Renal cortical epithelial cell (primary cell): ENCODE results near the gene FLT4. TPM values are rescaled to one million over a fixed set of nuclear protein-coding genes. Genes with fewer than 3 reads are reported as not detected.

ENCODE experiments used
- DNase-seq: peaks from one replicate; pipeline ENCODE4 v3.0.0-alpha.2; 2011; ENCODE audit warnings: low read depth
- total RNA-seq: library from RNA; depleted of rRNA; stranded (reverse); fragments of >200 nt; gene quantifications from 2 replicates; pipeline ENCODE4 v1.2.3, GENCODE V29; 2014

The FLT4 gene
- total RNA-seq, 1 donor from 2014 or later: 0.55 TPM

DNA sequence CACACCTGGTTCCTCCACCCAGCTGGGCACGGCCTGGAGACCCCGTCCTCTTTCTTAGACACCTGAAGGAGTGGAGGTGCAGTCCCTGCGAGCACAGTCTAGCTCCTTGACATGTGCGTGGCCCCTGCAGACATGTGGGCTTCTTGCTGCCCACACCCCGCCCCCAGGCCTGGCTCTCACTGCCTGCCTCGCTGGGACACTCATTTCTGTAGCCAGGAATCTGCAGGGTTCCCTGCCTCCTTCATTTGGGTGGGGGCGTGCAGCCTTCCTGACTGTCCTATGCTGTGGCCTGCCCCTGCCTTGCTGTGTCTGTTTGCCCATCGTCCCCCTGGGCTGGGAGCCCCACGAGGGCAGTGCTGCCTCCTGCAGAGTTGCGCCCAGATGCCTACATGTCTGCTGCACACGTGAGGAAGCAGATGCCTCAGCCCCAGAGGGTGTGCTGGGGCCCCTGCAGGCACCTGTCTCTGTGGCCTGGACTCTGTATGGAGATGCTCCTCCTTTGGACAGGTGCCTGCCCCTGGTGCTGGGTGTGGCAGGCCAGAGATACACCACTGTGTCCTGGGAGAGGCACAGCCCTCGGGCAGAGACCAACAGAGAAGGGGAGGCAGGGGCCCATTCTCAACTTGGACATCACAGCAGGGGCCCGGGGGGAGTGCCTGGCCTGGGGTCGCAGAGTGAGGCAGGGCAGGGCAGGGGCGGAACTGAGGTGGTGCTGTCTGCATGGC is 22.6 kb downstream of the FLT4 start:
- no peak for DNase-seq

DNA sequence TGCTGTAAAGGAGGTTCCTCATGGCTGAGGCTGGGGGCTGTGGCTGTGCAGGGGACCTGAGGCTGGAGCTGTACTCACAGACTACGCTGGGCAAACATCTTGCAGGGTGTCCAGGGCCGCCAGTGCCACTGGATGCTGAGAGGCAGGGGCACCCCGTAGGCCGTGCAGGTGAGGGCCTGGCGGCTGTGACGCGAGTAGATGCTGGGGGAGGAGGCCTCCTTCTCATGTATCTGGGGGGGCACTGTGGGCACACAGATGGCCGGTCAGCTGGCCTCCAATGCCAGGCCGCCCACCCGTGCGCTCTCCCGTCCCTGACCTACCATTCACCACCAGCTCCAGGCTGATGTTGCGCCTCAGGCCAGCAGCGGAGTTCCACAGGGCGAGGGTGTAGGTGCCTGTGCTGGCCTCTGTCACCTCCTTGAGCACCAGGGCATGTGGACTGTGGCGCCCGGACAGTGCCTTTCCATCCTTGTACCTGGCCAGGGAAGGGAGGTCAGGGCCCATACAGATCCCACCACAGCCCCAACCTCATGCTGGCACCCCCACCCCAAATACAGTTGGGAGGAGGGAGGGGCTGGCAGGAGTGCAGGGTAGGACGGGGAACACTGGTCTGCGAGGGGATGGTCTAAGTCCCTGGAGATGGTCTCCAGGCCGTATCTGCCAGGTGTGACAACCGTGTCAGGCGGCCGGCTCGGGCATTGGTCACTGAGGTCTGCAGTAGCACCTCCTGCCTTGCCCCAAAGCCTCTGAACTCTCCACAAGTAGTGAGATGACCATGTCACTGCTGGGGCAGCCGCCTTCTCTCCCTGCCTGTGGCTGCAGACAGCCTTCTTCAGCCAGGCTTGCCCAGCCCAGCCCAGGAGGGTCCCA is 23.4 kb downstream of the FLT4 start:
- no peak for DNase-seq

DNA sequence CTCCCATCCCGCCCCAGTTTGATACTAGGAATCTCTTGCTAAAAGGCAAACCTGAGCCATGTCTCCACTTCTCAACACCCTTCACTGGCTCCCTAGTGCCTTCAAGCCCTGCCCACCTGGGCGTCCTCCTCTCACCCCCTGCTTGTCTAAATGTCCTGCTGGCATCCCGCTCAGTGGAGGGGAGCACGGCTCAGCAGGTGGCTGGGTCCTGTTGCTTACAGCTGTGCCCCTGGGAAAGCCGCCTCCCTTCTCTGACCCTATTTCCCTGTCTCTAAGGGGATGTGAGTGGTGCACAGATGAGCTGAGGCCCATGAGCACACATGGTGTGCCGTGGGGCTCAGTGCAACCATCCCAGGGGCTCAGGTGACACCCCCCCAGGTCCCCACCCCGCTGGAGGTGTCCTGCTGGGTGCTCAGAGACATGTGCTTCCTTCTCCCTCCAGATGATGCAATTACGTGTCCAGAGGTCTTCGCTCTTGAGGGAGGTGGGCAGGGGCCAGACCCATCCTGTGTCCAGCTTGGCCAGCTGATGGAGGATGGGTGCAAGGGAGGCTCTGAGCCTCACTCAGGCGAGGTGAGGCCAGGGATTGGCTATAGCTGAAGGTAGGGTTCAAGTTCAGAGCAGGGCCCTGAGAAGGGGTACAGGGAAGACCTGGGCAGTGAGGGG is 24.1 kb downstream of the FLT4 start:
- DNase-seq: no peak

DNA sequence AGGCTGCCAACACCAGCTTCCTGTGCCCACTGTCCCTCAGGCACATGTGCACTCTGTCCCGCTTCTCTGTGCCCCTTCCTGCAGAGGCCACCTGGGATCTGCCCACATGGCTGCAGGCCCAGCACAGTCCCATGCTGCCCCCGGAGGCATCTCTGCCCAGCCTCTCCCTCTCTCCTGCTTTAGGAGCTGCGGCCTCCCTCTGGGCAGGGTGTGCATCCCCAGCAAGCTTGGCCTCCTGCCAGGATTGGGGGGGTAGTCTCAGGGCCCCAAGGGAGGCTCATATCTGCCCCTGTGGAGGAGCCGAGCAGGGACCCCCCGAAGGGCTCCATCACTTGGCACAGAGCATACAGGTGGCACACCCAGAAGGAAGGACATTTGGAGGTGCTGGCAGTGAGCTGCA is 24.8 kb downstream of the FLT4 start:
- DNase-seq: no peak

DNA sequence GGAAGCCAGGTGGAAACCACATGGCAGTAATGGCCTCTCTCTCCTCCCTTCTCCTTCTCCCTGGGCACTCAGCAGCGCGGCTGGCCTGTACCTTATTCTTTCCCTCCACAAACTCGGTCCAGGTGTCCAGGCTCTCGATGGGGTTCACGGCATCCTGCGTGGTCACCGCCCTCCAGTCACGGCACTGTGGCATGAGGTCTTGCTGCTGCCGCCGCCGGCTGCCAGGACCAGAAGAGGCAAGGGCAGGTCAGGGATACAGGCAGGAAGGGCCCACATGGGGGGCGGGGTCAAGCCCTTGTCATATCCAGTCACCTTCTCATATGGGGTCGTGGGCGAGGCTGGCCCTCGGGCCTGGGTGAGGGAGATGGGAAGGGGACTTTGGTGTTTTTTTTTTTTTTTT is 25.6 kb downstream of the FLT4 start:
- no peak for DNase-seq

DNA sequence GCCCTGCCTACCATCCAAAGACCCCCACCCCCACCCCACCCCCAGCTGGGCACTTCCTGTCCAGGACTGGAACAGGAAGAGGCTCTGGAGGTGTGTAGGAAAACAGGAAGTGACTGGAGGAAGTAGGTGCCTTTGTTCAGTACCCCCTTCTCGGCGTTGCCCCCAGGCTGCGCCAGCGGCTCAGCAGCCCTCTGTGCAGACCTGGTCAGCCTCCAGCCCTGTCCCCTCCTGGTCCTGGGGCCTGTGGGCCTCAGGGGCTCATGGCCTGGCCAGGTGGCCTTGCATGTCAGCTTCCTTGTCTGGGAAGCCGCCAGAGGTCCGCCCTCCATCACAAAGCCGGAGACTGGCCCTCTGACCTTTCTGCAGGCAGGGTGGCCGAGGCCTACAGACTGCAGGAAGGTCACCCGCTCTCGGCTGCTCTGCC is 26.0 kb downstream of the FLT4 start:
- DNase-seq: no peak

DNA sequence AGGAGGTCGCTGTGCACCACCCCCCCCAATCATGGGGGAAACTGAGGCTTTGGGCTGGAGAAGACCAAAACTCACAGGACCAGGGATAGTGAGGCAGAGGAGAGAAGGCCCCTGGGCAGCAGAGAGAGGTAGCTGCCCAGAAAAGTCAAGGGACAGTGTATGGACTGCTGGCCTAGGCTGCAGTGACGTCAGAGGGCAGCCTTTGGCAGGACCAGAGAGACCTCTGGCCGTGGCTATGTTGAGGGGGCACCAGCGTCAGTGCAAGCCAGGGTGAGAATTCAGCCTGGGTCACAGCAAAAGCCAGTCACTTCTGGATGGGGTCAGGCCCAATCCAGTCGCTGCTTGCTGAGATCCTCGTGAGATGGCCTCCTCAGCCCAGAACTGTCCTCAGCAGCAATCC is 26.5 kb downstream of the FLT4 start:
- no peak for DNase-seq

DNA sequence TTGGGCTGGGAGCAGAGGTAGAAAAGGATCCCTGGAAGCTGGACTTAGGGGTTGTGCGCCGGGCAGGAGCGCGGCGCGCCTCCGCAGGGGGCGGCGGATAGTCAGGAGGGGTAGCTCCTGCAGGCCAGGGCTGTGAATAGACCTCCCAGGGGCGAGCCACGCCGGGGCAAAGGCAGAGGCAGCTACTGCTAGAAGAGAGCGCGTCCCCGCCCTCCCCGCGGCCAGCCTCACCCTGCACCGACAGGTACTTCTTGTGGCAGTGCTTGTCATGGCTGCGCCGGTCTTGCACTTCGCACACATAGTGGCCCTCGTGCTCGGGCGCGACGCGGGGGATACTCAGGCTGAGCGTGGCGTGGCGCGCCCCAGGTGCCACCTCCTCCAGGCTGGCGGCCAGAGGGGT is 28.1 kb downstream of the FLT4 start:
- no peak for DNase-seq

DNA sequence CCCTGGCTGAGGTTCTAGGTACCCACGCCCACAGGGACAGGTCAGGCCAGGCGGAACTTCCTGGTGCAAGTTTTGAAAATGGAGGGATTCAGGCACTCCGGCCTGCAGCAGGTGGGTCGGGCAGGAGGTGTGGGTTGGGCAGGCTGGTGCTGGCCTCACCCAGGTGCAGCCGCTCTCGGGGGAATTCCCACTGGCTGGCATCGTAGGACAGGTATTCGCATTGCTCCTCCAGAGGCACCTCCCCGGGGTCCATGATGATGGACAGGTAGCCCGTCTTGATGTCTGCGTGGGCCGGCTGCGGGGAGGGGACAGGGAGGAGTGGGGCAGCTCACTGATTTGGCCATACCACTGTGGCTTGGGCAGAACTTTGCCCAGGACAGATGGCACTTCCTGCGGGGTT is 29.4 kb downstream of the FLT4 start:
- DNase-seq: no peak

DNA sequence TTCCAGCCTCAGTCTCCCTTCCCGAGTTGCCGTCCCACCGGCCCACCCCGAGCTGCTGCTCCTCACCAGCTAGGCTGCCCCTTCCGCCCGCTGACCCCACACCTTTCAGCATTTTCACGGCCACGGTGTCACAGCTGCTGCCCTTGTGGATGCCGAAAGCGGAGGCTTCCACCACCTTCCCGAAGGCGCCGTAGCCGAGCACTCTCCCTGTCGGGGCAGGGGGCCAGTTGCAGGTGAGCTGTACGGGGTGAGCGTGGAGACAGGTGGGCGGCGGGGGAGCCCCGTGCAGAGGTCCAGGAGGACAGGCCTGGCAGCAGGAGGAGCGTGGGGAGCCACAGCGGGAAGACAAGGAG is 29.9 kb downstream of the FLT4 start:
- DNase-seq: no peak

DNA sequence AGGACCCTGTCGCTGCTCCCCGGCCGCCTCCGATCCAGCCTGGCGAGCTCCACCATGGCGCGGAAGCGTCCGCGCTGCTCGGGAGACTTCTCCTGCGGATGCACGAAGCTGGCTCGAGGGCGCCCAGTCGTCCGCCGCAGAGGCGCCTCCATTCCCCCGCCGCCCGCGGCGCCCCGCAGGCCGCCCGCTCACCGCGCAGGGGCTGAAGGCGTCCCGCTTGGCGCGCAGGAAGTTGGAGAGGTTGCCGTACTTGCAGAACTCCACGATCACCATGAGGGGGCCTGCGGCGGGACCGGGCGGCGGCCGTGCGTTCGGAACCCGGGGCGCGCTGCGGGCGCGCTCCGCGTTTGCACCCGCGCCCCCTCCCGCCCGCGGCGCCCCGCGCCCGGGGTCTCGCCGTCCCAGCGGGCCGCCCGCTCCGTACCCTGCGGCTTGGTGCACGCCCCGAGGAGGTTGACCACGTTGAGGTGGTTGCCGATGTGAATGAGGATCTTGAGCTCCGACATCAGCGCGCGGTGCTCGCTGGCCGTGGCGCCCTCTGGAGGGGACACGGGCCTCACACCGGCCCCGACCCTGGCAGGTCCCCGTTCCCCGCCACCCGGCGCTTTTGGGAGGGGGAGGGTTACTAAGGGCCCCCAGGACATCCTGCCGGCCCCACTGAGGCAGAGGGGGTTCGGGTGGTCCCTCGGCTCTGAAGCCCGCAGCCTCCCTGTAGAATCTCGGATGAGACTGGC is 30.4 kb downstream of the FLT4 start:
- no peak for DNase-seq

DNA sequence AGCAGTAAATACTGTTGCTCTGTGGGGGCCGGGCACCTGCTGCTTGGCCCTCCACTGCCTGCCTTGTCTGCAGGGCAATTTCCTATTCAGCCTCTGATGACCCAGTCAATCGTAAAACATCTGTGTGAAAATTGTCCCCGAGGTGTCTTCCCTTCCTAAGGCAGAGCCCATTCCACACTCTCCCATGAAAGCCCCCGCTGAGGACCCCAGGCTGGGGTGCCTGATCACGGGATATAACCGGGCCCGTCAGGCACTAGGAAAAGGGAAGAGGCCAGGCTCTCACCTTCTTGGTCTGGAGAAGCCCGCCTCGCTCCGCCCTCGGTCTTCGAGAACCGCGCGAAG is 30.9 kb downstream of the FLT4 start:
- DNase-seq: no peak

DNA sequence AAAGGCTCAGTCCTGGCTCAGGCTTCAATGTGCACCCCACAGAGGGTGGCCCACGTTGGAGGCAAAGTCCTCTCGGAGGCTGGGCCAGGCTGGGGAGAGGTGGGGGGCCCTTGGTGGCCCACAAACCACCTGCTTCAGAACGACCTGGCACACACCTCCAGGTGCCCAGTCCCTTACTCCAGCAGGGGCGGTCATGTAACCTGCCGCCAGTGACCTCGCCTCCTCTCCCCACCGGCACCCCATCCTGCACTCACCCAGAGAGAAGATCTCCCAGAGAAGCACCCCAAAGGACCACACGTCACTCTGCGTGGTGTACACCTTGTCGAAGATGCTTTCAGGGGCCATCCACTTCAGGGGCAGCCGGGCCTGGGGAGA is 35.6 kb downstream of the FLT4 start:
- no peak for DNase-seq

DNA sequence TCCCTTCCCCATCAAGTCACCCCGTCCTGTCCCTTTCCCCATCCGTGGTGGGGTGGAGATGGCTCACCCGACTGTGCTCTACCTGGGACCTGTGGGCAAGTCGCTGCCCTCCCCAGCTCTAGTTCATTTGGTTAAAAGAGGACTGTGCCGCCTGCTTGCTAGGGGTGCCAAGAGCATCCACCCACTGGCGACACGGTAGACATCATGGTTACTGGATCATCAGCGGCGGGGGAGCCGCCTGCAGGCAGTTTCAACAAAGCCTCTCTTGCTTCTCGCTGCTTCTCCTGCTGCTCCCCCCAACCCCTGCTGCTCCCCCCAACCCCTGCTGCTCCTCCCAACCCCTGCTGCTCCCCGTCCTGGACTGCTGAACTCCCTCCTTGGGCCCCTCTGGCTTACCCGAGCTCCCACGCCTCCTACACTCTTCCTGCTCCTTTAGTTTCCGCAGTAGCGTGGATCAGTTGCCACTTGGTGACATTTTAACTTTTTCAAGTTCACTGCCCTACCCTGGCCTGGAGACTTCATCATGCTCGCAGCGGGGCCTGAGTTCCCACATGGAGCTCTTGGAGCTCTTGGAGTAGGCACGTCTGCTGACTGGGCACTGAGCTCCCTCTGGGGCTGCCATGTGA is 36.1 kb downstream of the FLT4 start:
- DNase-seq: peak; percentile 21

DNA sequence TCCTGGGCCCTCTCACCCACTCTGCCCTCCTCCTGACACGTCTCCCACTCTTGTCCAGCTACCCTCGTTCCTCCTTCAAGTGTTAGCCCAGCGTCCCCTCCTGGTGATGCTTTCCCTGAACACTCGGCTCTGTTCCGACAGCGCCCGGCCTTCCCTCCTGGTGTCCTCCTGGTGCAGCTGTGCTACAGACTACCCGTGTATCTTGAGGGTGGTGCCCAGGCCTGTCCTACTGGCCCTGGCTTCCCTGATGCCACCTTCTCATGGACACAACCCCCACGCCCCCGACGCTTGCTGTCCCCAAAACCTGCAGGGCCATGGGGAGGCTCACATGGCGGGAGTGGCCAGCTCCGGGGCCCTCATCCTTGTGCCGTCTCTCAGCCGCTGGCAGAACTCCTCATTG is 36.7 kb downstream of the FLT4 start:
- DNase-seq: no peak

DNA sequence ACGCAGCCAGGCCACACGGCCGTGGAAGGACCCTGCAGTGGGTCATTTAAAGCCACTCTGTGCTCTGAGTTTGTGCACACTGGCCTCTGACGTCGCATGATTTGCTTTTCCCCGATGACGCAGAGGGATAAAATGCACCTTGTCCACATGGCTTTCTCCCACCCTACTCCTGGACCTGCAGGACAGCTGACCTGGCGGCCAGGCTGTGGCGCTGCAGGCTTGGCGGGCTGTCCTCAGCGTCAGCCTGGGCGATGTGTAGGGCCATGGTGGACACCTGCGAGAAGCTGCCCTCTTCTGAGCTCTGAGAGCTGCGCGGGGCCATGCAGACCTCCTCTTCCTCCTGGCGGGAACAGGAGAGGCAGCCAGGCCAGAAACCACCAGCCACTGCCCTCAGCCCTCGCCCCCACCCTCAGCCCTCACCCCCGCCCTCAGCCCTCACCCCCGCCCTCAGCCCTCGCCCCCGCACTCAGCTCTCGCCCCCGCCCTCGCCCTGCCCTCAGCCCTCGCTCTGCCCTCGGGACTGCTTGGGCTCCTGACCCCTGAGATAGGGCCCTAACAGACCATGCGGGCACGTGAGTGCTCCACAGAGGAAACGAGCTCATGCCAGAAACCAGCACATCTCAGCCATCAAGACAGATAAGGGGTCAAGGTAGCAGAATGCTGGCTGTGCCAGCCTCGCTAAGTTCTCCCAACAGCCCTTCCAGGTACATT is 38.1 kb downstream of the FLT4 start:
- no peak for DNase-seq

DNA sequence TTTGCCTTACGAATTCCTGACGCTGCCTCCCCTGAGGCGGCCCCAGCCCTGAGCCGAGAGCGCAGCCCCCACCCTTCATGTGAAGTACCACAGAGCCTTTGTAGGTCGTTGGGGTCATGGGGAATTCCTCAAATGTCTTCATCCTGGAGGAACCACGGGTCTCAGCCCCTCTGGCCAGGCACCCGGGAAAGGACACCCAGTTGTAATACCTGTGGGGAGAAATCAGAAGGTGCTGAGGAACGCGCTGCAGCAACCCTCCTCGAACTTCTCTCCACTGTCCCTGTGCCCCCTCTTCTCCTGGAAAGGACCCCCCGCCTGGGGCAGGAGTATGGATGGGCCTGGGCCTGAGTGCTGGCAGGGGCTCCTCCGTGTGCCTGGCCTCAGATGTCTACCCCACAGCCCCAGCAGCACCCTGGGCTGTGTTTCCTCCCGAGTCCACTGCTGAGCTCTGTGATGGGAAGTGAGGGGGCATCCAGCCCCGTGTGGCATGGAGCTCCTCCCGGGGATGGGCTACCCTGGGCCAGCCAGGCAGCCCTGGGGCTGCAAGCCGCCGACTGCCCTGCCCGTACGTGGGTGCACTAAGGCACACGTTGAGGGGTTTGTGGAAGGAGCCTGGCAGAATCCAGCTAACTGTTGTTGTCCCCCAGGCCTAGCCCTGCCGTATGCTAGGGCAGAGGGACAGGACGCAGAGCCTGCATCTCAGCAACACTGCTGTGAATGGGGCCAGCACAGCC is 39.4 kb downstream of the FLT4 start:
- no peak for DNase-seq

DNA sequence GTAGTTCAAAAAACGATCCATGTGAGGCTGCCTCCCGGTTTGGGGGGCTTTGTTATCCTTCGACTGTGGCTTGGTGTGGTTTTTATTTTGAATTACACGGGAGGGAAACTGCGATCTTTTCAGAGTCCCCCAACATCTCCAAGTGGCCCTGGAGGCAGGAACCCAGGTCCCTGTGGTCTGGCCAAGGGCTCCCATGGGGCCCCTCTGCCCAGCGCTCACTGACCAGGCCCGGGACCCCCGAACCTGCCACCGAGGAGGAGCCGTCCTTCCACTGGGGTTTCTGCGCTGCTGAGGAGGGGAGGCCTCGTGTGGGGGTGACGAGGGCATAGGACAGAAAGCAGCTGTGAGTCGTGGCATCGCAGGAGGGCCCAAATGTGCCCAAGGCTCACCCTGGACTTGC is 40.0 kb downstream of the FLT4 start:
- no peak for DNase-seq

DNA sequence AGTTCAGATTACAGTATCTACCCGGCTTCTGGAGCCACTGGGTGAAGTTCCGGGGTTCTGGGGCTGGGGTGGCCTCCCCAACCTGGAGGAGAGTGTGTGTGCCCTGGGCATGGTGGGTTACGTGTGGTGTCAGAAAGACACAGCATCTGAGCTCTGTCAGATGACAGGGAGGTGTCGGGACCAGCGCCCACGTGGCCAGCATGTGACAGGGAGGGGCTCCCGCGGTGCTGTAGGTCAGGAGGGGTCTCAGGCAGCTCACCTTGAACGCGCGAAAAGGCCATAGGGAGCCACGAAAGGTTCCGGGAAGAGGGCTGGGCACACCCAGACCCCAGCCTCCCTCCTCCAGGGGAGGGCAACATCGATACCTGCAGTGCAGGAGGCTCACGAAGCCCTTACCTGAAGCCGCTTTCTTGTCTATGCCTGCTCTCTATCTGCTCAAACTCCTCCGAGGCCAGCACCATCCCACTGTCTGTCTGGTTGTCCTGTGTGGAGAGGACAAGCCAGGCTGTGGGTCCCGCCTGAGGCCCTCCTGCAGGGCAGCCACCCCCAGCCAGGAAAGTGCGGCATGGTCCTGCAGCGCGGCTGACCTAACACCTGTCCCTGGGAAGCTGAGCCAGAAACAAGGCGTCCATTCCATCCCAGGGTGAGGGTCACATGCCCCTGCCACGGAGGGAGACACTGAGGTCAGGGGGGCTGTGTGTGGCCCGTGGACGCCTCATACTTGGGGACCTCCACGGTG is 40.7 kb downstream of the FLT4 start:
- DNase-seq: no peak
